Heart left ventricle (tissue), 16 donors: ENCODE data around the gene MAP3K9. TPM values are rescaled to one million over a fixed set of nuclear protein-coding genes. Genes with fewer than 3 reads are reported as not detected.

Experiments used
- ATAC-seq, 4 donors: fragments of 200-7000 bp; cut with Tn5 transposase; one replicate each; pipeline ENCODE4 v1.9.1; 2020 to 2022; ENCODE audit warnings: moderate library complexity in 4 of 4, mild to moderate bottlenecking in 3 of 4, moderate number of reproducible peaks in 1 of 4
- DNase-seq, 5 donors: peaks; one replicate each; pipeline ENCODE4 v3.0.0-alpha.2; 2020
- H3K27ac ChIP-seq, 12 donors: fragments of 200-600 bp; sonication (generic) in 4 of 12; one replicate each; pipeline versions ENCODE4 v1.5.0 to v1.8.0; 2016 to 2022; ENCODE audit warnings: mild to moderate bottlenecking in 2 of 12
- H3K27me3 ChIP-seq, 9 donors: fragments of 200-600 bp; sonication (generic) in 2 of 9; one replicate each; pipeline versions ENCODE4 v1.5.1 to v1.8.0; 2016 to 2022; ENCODE audit warnings: mild to moderate bottlenecking in 3 of 9
- H3K36me3 ChIP-seq, 9 donors: fragments of 200-600 bp; sonication (generic) in 2 of 9; one replicate each; pipeline versions ENCODE4 v1.5.0 to v1.8.0; 2018 to 2022; ENCODE audit warnings: mild to moderate bottlenecking in 2 of 9
- H3K4me1 ChIP-seq, 12 donors: fragments of 200-600 bp; sonication (generic) in 4 of 12; one replicate each; pipeline versions ENCODE4 v1.5.0 to v1.8.0; 2016 to 2022; ENCODE audit warnings: mild to moderate bottlenecking in 3 of 12
- H3K4me3 ChIP-seq, 12 donors: fragments of 200-600 bp; sonication (generic) in 4 of 12; one replicate each; pipeline versions ENCODE4 v1.5.0 to v1.8.0; 2017 to 2022; ENCODE audit warnings: mild to moderate bottlenecking in 9 of 12, moderate library complexity in 4 of 12
- H3K9me3 ChIP-seq, 12 donors: fragments of 200-600 bp; sonication (generic) in 4 of 12; one replicate each; pipeline versions ENCODE4 v1.5.0 to v1.8.0; 2016 to 2022; ENCODE audit warnings: mild to moderate bottlenecking in 1 of 12
- CTCF ChIP-seq, 12 donors: fragments of 200-600 bp; sonication (generic) in 4 of 12; IDR thresholded peaks; one replicate each; pipeline versions ENCODE4 v1.5.0 to v1.8.0; 2018 to 2022; ENCODE audit warnings: antibody characterized with exemption in 12 of 12, mild to moderate bottlenecking in 5 of 12
- POLR2A ChIP-seq, 2 donors: fragments of 450-650 bp; IDR thresholded peaks; one replicate each; pipeline ENCODE4 v1.6.1; 2017; ENCODE audit warnings: antibody characterized with exemption in 2 of 2, mild to moderate bottlenecking in 2 of 2, moderate library complexity in 2 of 2
- WGBS, 4 donors: extraction: QIAGEN DNeasy Blood & Tissue Kit in 2 of 4; methylation state at CpG; one replicate each; pipeline versions ENCODE4 v1.1.5 to v1.1.7; 2013 to 2018; 5-methylcytosine and 5-hydroxymethylcytosine counted together
- intact Hi-C, 10 donors: fragments of 100-400 bp; cut with DNase I; formaldehyde crosslinking; loops; one replicate each; pipeline versions ENCODE4 v1.11.1 to v1.14.2; 2022
- polyA plus RNA-seq, 2 donors: library from polyadenylated mRNA; stranded (reverse); fragments of 200-250 nt; gene quantifications; one replicate each; pipeline ENCODE4 v1.2.3, GENCODE V29; 2013
- total RNA-seq, 9 donors: library from RNA; depleted of rRNA in 2 of 9; stranded (reverse); fragments of >200 nt in 2 of 9; fragmentation: NEBNext Ultra II Directional in 3 of 9; extraction: Animal tissue kit (Norgen Biotek cat#: 25700) in 3 of 9; gene quantifications; one replicate each; pipeline versions ENCODE4 v1.1.0 to v1.2.4, GENCODE V29; 2016 to 2023
- donor health status: ischemic (EF 13 %, LVEDD 7.1; RV severe dilation, severe dysfunction).
- donor health status: healthy with polysubstance abuse.
- donor health status: DM: no; HTN: yes; CAD: no.
- donor health status: DM: no; HTN: no; CAD: no.
- donor health status: ischemic (EF 25% LVEDD 6.9; RV normal size, moderate dysfunction).
- donor health status: ischemic (EF 25% LVEDD 5.7; RV mildly dilated, moderate dysfunction).
- donor health status: healthy.
- donor health status: DM: yes; HTN: yes; CAD: no.
- donor health status: ischemic (EF 35%, LVEDD 5.7; RV mildly dilated, moderate dysfunction).
- donor health status: nonischemic (EF 11% LVEDD 7.7; RV severe dilation, severe dysfunction).
- donor health status: DM: yes; HTN: yes; CAD: no.
- donor health status: PGD.
- donor health status: ischemic (EF 29% LVEDD 5.4; RV normal size, mild dysfunction).
- donor health status: nonischemic (EF 23%, LVEDD 6.1; RV moderate dilation, normal function).

Gene MAP3K9
- total and polyA plus RNA-seq, 11 donors: 0.91 to 3.8 (median 1.7) TPM

- H3K4me3 ChIP-seq: no peak overlapping the region
- H3K36me3 ChIP-seq: no peaks in the 10 kb centered on the region
- no peaks in the 10 kb centered on the region for H3K4me1 ChIP-seq
- ATAC-seq (no peak), DNase-seq (no peak)
- no peaks in the 10 kb centered on the region for H3K27me3 ChIP-seq
- TF ChIP-seq POLR2A (IDR thresholded peaks at IDR 0.05) (no peak), CTCF (IDR thresholded peaks at IDR 0.05) (no peak)
- no peaks in the 10 kb centered on the region for H3K9me3 ChIP-seq
- WGBS, 4 donors: 96 to 100% (median 97%) methylated on average over 2 of the region's 2 CpGs
- intact Hi-C loops: no loop called here
- H3K27ac ChIP-seq: no peak overlapping the region
Observed at GRCh38 chr14:70680748-70681147, 128.6 kb downstream of the MAP3K9 start.

GRCh38 chr14:70677341-70677740 is 132.0 kb downstream of the MAP3K9 start:
- WGBS, 4 donors: 88 to 94% (median 90%) methylated on average over 6 of the region's 6 CpGs
- no peak for ATAC-seq
- intact Hi-C loops: no loop called here
- Histone ChIP-seq H3K36me3 (no peaks in the 10 kb centered on the region), H3K9me3 (no peaks in the 10 kb centered on the region), H3K27ac (no peak overlapping the region), H3K27me3 (no peaks in the 10 kb centered on the region), H3K4me3 (no peak overlapping the region), H3K4me1 (no peaks in the 10 kb centered on the region)
- DNase-seq: no peak
- TF ChIP-seq POLR2A (IDR thresholded peaks at IDR 0.05): no peak
- no peak for TF ChIP-seq CTCF (IDR thresholded peaks at IDR 0.05)

Other genes starting within 250 kb of the MAP3K9 start
- 10 to 100 TPM; 13.0 to 25.1 (median 19.7) TPM for gene MED6, start 208.9 kb downstream of the MAP3K9 start, total RNA-seq
- gene MED6, start 208.9 kb downstream of the MAP3K9 start, polyA plus RNA-seq: 10 to 100 TPM in 1 of 2 donors, 1 to 10 TPM in 1; 9.9 to 20.5 TPM
- gene TTC9, start 167.6 kb downstream of the MAP3K9 start, total RNA-seq: 1 to 10 TPM in 8 of 9 donors, under 1 TPM in 1; 0.87 to 3.1 (median 1.7) TPM
- 1 to 10 TPM in 1 of 2 donors, under 1 TPM in 1; 0.57 to 1.5 TPM for gene TTC9, start 167.6 kb downstream of the MAP3K9 start, polyA plus RNA-seq
- 10 to 100 TPM; 36.3 to 64.7 (median 53.4) TPM for gene PCNX1, start 97.9 kb upstream of the MAP3K9 start, total RNA-seq
- gene PCNX1, start 97.9 kb upstream of the MAP3K9 start, polyA plus RNA-seq: 10 to 100 TPM in 1 of 2 donors, 1 to 10 TPM in 1; 6.1 to 11.7 TPM